Cardiac fibroblast (primary cell): ENCODE data around the gene MEIS1.

Experiments used
- DNase-seq, 2 donors: peaks; one replicate each; pipeline versions ENCODE4 v3.0.0 to v3.0.0-alpha.2; 2010; ENCODE audit warnings: low read depth in 2 of 2
- H3K4me3 ChIP-seq, 2 donors: replicated peaks in 1 of 2; 1 replicate in 1 of 2; 2 replicates in 1 of 2; pipeline ENCODE4 v1.5.1; 2011; ENCODE audit warnings: low read depth in 2 of 2, low read length in 2 of 2, mild to moderate bottlenecking in 2 of 2, moderate library complexity in 1 of 2
- CTCF ChIP-seq: IDR thresholded peaks from one replicate; pipeline ENCODE4 v1.5.1; 2011; ENCODE audit warnings: low read depth, mild to moderate bottlenecking, low read length, inconsistent platforms

Gene MEIS1

GRCh38 chr2:66445076-66445924 lies 10.4 kb downstream of the MEIS1 start:
- H3K4me3 ChIP-seq: peak overlapping the region in 1 of 2 donors; percentile 23
- no peak for TF ChIP-seq CTCF

GRCh38 chr2:66445925-66446871 lies 11.3 kb downstream of the MEIS1 start:
- peak; percentile 33 to 58 for DNase-seq
- peak overlapping the region; percentile 5 to 12 for H3K4me3 ChIP-seq
- no peak for TF ChIP-seq CTCF

More at GRCh38 chr2:66445076-66445924, 10.4 kb downstream of the MEIS1 start:
- no peak for DNase-seq

GRCh38 chr2:66446941-66447340 lies 12.0 kb downstream of the MEIS1 start:
- H3K4me3 ChIP-seq: no peak overlapping the region
- no peak for TF ChIP-seq CTCF
- no peak for DNase-seq

- no peak overlapping the region for H3K4me3 ChIP-seq
- no peak for DNase-seq
- no peak for TF ChIP-seq CTCF
Observed at GRCh38 chr2:66447677-66448076, 12.8 kb downstream of the MEIS1 start.

GRCh38 chr2:66448136-66448991 lies 13.4 kb downstream of the MEIS1 start:
- H3K4me3 ChIP-seq: no peak overlapping the region
- DNase-seq: no peak
- TF ChIP-seq CTCF: no peak

- DNase-seq: no peak
- H3K4me3 ChIP-seq: no peak overlapping the region
Observed at GRCh38 chr2:66452214-66452613, 17.3 kb downstream of the MEIS1 start.

More at GRCh38 chr2:66452214-66452613, 17.3 kb downstream of the MEIS1 start:
- no peak for TF ChIP-seq CTCF
